Panc1 (cell line): Measurements from ENCODE around the gene AKAP9.

Source experiments
- POLR2AphosphoS5 ChIP-seq: IDR thresholded peaks from 2 replicates; pipeline ENCODE4 v1.6.1; 2012; ENCODE audit warnings: mild to moderate bottlenecking, low read depth, low read length, moderate library complexity
- SIN3A ChIP-seq: IDR thresholded peaks from 2 replicates; pipeline ENCODE4 v1.6.1; 2012; ENCODE audit warnings: low read depth, mild to moderate bottlenecking, low read length, moderate library complexity, borderline replicate concordance; ENCODE audit not compliant: insufficient read depth
- TCF7L2 ChIP-seq: IDR thresholded peaks from 2 replicates; pipeline ENCODE4 v1.6.1; 2011; ENCODE audit warnings: mild to moderate bottlenecking, low read depth, low read length, inconsistent platforms
- TF ChIP-seq, protein P1 (sequence below): fragments of 450-650 bp; IDR thresholded peaks from 2 replicates; pipeline ENCODE4 v1.5.1; 2017; ENCODE audit warnings: mild to moderate bottlenecking
- TF ChIP-seq, protein P2 (sequence below), 2 experiments: IDR thresholded peaks; 2 replicates each; pipeline ENCODE4 v1.6.1; 2011 to 2012; ENCODE audit warnings: low read depth in 2 of 2, control low read depth in 1 of 2, low read length in 1 of 2, mild to moderate bottlenecking in 1 of 2, moderate library complexity in 1 of 2; ENCODE audit not compliant: insufficient read depth in 1 of 2

DNA sequence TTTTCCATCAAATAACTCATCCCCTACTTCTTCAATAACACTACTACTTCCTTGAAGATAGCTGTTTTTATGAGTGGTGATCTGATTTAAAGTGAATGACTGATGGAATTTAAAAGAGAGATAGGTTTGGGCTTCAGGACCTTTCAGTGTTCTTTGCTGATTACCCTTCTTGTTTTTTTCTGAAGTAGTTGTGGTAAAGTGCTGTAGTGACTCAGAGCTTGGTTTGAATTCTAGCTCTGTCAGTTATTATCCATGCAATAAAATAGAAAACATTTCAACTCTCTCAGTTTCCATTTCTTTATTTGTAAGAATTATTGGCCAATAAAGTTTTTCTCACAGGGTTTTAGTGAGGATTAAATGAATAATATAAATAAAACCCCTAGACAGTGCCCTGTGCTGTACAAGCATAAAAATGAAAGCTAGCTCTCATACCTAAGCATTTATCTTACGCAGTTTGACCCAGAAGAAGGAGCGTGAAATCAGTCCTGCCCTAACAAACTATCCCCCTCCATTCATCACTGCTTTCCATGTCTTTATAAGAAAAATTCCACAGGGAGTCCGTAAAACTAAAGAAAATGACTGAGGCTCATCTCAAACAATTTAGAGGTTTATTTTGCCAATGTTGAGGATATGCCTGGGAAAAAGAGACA is 25.1 kb upstream of the AKAP9 start:
- TF ChIP-seq, protein P1, sequence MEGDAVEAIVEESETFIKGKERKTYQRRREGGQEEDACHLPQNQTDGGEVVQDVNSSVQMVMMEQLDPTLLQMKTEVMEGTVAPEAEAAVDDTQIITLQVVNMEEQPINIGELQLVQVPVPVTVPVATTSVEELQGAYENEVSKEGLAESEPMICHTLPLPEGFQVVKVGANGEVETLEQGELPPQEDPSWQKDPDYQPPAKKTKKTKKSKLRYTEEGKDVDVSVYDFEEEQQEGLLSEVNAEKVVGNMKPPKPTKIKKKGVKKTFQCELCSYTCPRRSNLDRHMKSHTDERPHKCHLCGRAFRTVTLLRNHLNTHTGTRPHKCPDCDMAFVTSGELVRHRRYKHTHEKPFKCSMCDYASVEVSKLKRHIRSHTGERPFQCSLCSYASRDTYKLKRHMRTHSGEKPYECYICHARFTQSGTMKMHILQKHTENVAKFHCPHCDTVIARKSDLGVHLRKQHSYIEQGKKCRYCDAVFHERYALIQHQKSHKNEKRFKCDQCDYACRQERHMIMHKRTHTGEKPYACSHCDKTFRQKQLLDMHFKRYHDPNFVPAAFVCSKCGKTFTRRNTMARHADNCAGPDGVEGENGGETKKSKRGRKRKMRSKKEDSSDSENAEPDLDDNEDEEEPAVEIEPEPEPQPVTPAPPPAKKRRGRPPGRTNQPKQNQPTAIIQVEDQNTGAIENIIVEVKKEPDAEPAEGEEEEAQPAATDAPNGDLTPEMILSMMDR = no peak
- TF ChIP-seq, protein P2, sequence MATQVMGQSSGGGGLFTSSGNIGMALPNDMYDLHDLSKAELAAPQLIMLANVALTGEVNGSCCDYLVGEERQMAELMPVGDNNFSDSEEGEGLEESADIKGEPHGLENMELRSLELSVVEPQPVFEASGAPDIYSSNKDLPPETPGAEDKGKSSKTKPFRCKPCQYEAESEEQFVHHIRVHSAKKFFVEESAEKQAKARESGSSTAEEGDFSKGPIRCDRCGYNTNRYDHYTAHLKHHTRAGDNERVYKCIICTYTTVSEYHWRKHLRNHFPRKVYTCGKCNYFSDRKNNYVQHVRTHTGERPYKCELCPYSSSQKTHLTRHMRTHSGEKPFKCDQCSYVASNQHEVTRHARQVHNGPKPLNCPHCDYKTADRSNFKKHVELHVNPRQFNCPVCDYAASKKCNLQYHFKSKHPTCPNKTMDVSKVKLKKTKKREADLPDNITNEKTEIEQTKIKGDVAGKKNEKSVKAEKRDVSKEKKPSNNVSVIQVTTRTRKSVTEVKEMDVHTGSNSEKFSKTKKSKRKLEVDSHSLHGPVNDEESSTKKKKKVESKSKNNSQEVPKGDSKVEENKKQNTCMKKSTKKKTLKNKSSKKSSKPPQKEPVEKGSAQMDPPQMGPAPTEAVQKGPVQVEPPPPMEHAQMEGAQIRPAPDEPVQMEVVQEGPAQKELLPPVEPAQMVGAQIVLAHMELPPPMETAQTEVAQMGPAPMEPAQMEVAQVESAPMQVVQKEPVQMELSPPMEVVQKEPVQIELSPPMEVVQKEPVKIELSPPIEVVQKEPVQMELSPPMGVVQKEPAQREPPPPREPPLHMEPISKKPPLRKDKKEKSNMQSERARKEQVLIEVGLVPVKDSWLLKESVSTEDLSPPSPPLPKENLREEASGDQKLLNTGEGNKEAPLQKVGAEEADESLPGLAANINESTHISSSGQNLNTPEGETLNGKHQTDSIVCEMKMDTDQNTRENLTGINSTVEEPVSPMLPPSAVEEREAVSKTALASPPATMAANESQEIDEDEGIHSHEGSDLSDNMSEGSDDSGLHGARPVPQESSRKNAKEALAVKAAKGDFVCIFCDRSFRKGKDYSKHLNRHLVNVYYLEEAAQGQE (IDR thresholded peaks at IDR 0.05; ENCODE audit: insufficient read depth in 1 of 2, low read depth in 2 of 2, low read length in 1 of 2) = no peak
- TF ChIP-seq POLR2AphosphoS5 (no peak), TCF7L2 (no peak), SIN3A (no peak)
